ENCODE data around the gene CORO2A.

CORO2A gene

DNA sequence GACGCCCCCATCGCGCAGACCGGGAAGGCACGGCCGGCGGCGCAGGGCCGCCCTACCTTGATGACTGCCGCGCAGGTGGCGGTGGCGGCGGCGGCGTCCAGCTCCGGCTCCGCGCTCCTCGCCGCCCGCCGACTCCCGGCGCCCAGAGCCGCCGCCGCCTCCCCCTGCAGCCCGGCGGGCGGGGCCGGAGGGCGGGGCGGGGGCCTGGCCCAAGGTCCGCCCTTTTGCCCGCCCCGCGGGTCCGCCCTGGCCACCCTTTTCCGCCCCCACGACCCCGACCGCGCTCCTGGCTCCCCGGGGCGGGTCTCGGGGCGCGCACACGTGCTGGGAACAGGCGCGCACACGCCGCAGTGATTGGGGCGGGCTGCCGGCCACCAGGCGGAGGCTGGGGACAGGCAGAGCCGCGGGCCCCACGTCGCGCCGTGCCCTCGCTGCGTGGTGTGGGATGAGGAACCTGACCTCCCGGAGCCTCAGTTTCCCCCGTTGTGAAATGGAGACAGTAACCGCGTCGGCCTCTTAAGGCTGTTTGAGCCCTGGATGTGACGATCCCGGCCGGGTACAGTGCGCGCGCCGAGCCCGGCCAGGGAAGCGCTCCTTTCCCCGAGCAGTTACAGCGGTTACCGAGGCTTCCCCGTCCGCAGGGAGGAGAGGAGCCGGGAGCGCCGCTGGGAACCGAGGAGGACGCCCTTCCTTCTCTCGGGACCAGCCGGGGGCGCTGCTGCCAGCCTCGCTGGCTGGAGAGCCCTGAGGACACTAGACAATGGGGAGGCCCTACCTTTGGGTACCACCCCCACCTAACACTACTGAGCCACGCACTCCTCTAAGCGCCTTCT, at the start of gene CORO2A:
CORO2A (minus strand) TSS at position 135 of the 833 bp plus-strand sequence. CDS start 34,977 bp downstream, outside the sequence.
- no peaks in the 10 kb centered on the region for H3K27me3 Mint-ChIP-seq
- H3K36me3 Mint-ChIP-seq (ENCODE audit: low read depth) = no peaks in the 10 kb centered on the region
- H3K4me3 Mint-ChIP-seq = peak within 1 kb of the TSS; percentile 82
- H3K27ac Mint-ChIP-seq = peak within 1 kb of the TSS; percentile 19
- no peaks in the 10 kb centered on the region for H3K9me3 Mint-ChIP-seq
- H3K4me1 Mint-ChIP-seq (ENCODE audit: low read depth) = peaks cover 18% of the 10 kb centered on the region

DNA sequence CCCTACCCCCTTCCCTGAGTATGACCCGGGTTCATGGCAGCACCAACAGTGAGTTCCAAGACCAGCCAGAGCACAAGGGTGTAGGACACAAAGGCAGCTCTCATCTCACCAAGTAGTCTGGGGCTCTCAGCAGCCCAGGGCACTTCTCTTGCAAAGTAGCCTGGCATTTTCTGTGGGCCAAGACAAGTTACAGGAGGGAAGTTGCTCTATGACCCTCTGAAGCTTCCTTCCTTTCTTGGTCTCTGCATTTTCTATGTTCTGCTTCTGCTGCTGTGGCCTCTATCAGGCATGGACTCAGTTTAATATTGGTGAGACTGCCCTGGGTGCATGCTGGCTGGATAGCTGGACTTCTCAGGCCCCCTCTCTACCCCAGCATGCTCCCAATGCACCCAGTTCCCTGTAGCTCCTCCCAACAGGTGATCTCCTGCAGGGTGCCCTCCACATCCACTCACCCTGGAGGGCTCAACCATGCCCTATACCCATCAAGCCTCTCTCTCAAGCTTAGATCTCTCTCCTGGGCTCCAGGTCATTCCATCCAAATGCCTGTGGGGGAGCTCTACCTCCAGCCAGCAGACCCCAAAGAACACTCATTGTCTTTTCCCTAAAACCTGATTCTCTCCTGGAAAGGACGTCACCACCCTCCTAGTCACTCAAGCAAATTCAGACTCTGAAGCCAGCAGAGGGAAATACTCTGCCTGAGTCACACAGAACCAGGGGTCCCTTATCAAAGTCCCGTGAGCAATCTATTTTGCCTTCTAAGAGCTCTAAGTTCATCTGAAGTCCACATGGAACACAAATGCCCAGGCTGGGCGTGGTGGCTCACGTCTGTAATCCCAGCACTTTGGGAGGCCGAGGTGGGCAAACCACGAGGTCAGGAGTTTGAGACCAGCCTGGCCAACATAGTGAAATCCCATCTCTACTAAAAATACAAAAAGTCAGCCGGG, 49.2 kb upstream of the CORO2A start:
- Mint-ChIP-seq H3K4me3 (no peak overlapping the region), H3K36me3 (ENCODE audit: low read depth) (peaks cover 12% of the 10 kb centered on the region), H3K27me3 (no peaks in the 10 kb centered on the region), H3K27ac (no peak overlapping the region), H3K4me1 (ENCODE audit: low read depth) (no peaks in the 10 kb centered on the region), H3K9me3 (no peaks in the 10 kb centered on the region)

DNA sequence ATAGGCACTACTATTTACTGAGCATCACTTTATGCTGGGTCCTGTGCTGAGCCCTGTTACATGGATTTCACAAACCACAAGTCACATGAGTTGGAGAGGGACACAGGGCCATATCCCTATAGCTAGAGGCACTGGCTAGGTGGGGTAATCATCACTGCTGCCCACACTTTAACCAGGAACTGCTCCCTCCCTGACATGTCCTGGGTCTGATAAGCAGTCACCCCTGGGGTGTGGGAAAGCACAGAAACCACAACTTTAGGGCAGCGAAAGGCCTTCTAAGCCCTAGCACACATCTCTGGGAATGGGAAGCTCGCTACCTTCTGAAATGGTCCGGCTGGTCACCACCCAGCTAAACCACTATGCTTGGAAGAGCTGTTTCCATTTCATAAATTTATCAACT, 48.0 kb upstream of the CORO2A start:
- no peaks in the 10 kb centered on the region for H3K9me3 Mint-ChIP-seq
- no peaks in the 10 kb centered on the region for H3K4me1 Mint-ChIP-seq (ENCODE audit: low read depth)
- no peak overlapping the region for H3K27ac Mint-ChIP-seq
- H3K4me3 Mint-ChIP-seq = no peak overlapping the region
- H3K27me3 Mint-ChIP-seq = no peaks in the 10 kb centered on the region
- H3K36me3 Mint-ChIP-seq (ENCODE audit: low read depth) = peaks cover 7% of the 10 kb centered on the region

- no peaks in the 10 kb centered on the region for H3K9me3 Mint-ChIP-seq
- no peaks in the 10 kb centered on the region for H3K27me3 Mint-ChIP-seq
- no peak overlapping the region for H3K4me3 Mint-ChIP-seq
- peaks cover 12% of the 10 kb centered on the region for H3K36me3 Mint-ChIP-seq (ENCODE audit: low read depth)
- H3K4me1 Mint-ChIP-seq (ENCODE audit: low read depth) = no peaks in the 10 kb centered on the region
- no peak overlapping the region for H3K27ac Mint-ChIP-seq
Observed at GRCh38 chr9:98236901-98237487, 44.6 kb upstream of the CORO2A start.

GRCh38 chr9:98235126-98235525, 42.7 kb upstream of the CORO2A start:
- Mint-ChIP-seq H3K4me3 (no peak overlapping the region), H3K9me3 (no peaks in the 10 kb centered on the region), H3K27ac (no peak overlapping the region), H3K36me3 (ENCODE audit: low read depth) (peaks cover 13% of the 10 kb centered on the region), H3K27me3 (no peaks in the 10 kb centered on the region), H3K4me1 (ENCODE audit: low read depth) (no peaks in the 10 kb centered on the region)

DNA sequence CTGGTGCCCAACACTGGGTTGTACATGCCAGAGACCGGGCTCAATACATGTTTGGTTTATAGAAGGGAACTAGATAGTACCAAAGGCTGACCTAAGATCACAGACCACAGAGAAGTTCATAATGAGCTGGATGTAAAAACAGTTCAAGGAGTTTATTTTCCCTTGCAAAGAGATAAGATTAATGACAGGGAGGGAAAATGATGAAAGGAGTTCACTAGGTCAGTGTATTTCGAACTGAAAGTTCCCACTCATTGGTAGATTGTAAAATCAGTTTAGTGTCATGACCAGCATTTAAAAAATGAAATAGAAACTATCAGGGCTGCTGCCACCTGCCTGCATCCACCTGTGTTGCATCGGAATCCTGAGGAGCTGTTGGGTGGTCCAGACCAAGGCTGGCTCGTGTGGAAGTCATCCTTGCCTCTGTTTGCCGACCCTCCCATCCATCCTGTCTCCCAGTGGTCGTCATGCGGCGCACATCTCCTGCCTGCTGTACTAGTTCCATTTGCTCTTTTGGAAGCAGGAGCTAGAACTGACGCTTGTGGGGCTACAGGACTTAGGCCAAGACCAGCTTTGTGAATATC, 41.9 kb upstream of the CORO2A start:
- H3K27me3 Mint-ChIP-seq = no peaks in the 10 kb centered on the region
- no peak overlapping the region for H3K4me3 Mint-ChIP-seq
- peaks cover 13% of the 10 kb centered on the region for H3K36me3 Mint-ChIP-seq (ENCODE audit: low read depth)
- no peaks in the 10 kb centered on the region for H3K9me3 Mint-ChIP-seq
- no peak overlapping the region for H3K27ac Mint-ChIP-seq
- no peaks in the 10 kb centered on the region for H3K4me1 Mint-ChIP-seq (ENCODE audit: low read depth)

- no peak overlapping the region for H3K4me3 Mint-ChIP-seq
Observed at GRCh38 chr9:98232926-98233325, 40.5 kb upstream of the CORO2A start.

GRCh38 chr9:98231770-98232478, 39.5 kb upstream of the CORO2A start:
- no peaks in the 10 kb centered on the region for H3K9me3 Mint-ChIP-seq
- H3K36me3 Mint-ChIP-seq (ENCODE audit: low read depth) = peaks cover 14% of the 10 kb centered on the region
- H3K4me3 Mint-ChIP-seq = no peak overlapping the region
- no peaks in the 10 kb centered on the region for H3K4me1 Mint-ChIP-seq (ENCODE audit: low read depth)
- H3K27me3 Mint-ChIP-seq = no peaks in the 10 kb centered on the region
- no peak overlapping the region for H3K27ac Mint-ChIP-seq

More at GRCh38 chr9:98232926-98233325, 40.5 kb upstream of the CORO2A start:
- no peak overlapping the region for H3K27ac Mint-ChIP-seq
- no peaks in the 10 kb centered on the region for H3K9me3 Mint-ChIP-seq
- no peaks in the 10 kb centered on the region for H3K4me1 Mint-ChIP-seq (ENCODE audit: low read depth)
- H3K36me3 Mint-ChIP-seq (ENCODE audit: low read depth) = peaks cover 14% of the 10 kb centered on the region
- no peaks in the 10 kb centered on the region for H3K27me3 Mint-ChIP-seq

GRCh38 chr9:98230789-98231188, 38.4 kb upstream of the CORO2A start:
- no peaks in the 10 kb centered on the region for H3K27me3 Mint-ChIP-seq
- no peaks in the 10 kb centered on the region for H3K9me3 Mint-ChIP-seq
- no peak overlapping the region for H3K27ac Mint-ChIP-seq
- no peaks in the 10 kb centered on the region for H3K4me1 Mint-ChIP-seq (ENCODE audit: low read depth)
- no peak overlapping the region for H3K4me3 Mint-ChIP-seq
- H3K36me3 Mint-ChIP-seq (ENCODE audit: low read depth) = peaks cover 14% of the 10 kb centered on the region

DNA sequence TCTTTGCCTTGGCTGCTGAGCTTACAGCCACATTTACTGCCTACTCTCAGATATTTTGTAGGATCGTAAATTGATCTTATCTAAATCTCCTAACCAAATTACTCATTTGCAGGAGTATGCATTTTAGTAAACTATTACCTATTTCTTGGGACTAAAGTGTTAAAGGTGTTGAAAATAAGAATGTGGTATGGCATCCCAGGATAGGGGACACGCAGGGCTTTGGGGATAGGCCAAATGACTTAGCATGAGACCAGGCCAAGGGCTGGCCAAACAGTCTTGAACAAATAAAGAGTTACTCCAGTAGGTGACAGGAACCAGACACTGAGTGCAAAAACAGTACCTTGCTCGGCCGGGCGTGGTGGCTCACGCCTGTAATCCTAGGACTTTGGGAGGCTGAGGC, 37.9 kb upstream of the CORO2A start:
- Mint-ChIP-seq H3K4me3 (no peak overlapping the region), H3K27ac (no peak overlapping the region), H3K36me3 (ENCODE audit: low read depth) (peaks cover 14% of the 10 kb centered on the region)

DNA sequence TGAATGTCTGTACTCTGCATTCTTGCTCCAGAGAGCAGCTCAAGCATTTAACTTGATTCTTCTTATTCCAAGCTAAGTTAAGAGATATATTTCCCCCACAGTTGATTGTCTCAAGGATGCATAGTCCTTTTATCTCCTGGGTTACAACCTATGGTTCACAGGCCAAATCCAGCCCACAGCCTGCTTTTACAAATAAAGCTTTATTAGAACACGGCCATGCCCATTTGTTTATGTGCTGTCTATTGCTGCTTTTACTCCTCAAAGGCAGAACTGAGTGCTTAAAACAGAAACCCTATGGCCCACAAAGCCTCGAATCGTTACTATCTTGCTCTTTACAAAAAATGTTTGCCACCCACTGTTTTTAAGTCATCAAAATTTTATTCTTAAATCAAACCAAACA, 37.2 kb upstream of the CORO2A start:
- Mint-ChIP-seq H3K27me3 (no peaks in the 10 kb centered on the region), H3K27ac (no peak overlapping the region), H3K4me3 (no peak overlapping the region), H3K36me3 (ENCODE audit: low read depth) (peaks cover 14% of the 10 kb centered on the region), H3K4me1 (ENCODE audit: low read depth) (no peaks in the 10 kb centered on the region), H3K9me3 (no peaks in the 10 kb centered on the region)

More for the DNA sequence above, 37.9 kb upstream of the CORO2A start:
- Mint-ChIP-seq H3K4me1 (ENCODE audit: low read depth) (no peaks in the 10 kb centered on the region), H3K27me3 (no peaks in the 10 kb centered on the region), H3K9me3 (no peaks in the 10 kb centered on the region)

- Mint-ChIP-seq H3K36me3 (ENCODE audit: low read depth) (peaks cover 12% of the 10 kb centered on the region), H3K4me1 (ENCODE audit: low read depth) (no peaks in the 10 kb centered on the region), H3K27me3 (no peaks in the 10 kb centered on the region), H3K27ac (no peak overlapping the region), H3K4me3 (no peak overlapping the region), H3K9me3 (no peaks in the 10 kb centered on the region)
Observed at GRCh38 chr9:98229090-98229395, 36.6 kb upstream of the CORO2A start.

GRCh38 chr9:98228392-98229089, 36.1 kb upstream of the CORO2A start:
- no peak overlapping the region for H3K4me3 Mint-ChIP-seq

GRCh38 chr9:98227883-98228282, 35.4 kb upstream of the CORO2A start:
- Mint-ChIP-seq H3K36me3 (ENCODE audit: low read depth) (peaks cover 9% of the 10 kb centered on the region), H3K27ac (no peak overlapping the region), H3K4me1 (ENCODE audit: low read depth) (no peaks in the 10 kb centered on the region), H3K9me3 (no peaks in the 10 kb centered on the region), H3K4me3 (no peak overlapping the region), H3K27me3 (no peaks in the 10 kb centered on the region)

More at GRCh38 chr9:98228392-98229089, 36.1 kb upstream of the CORO2A start:
- peaks cover 9% of the 10 kb centered on the region for H3K36me3 Mint-ChIP-seq (ENCODE audit: low read depth)
- no peaks in the 10 kb centered on the region for H3K4me1 Mint-ChIP-seq (ENCODE audit: low read depth)
- no peaks in the 10 kb centered on the region for H3K27me3 Mint-ChIP-seq
- H3K9me3 Mint-ChIP-seq = no peaks in the 10 kb centered on the region
- H3K27ac Mint-ChIP-seq = no peak overlapping the region
